HG03139 (cell line): ENCODE results near the gene ZNF219.
"Not testable (repeated sequence)": the region's sequence is repeated elsewhere in the genome, so short reads cannot be mapped to it uniquely, and the experiment has no call there.

Source experiments
- ATAC-seq: cut with Tn5 transposase; IDR thresholded peaks from one replicate; pipeline ENCODE4 v1.9.1; 2021; ENCODE audit not compliant: unreplicated experiment

Gene ZNF219

GRCh38 chr14:21047378-21047781, 51.1 kb downstream of the ZNF219 start:
- ATAC-seq, result no peak

GRCh38 chr14:21043974-21044618, 54.4 kb downstream of the ZNF219 start:
- ATAC-seq, result no peak

GRCh38 chr14:21043387-21043973, 55.0 kb downstream of the ZNF219 start:
- ATAC-seq, result no peak

GRCh38 chr14:21042918-21043317, 55.5 kb downstream of the ZNF219 start:
- no peak for ATAC-seq

- ATAC-seq, result no peak
These were observed 56.6 kb downstream of the ZNF219 start, which contains the start of gene RNASE7 for GRCh38 chr14:21041676-21042433. RNASE7 (plus strand) TSS chr14:21042362; CDS start chr14:21042993, 631 bp downstream.

GRCh38 chr14:21040941-21041340, 57.5 kb downstream of the ZNF219 start:
- ATAC-seq, result not testable (repeated sequence)

GRCh38 chr14:21040370-21040925, 58.0 kb downstream of the ZNF219 start:
- no peak for ATAC-seq
